GM12873 (cell line): ENCODE measurements around the gene FBXL17.

Experiments used
- TF ChIP-seq, protein P1 (sequence below): IDR thresholded peaks from 2 replicates; pipeline ENCODE4 v1.5.1; 2012; ENCODE audit warnings: low read depth, mild to moderate bottlenecking, moderate library complexity, low read length, control low read depth; ENCODE audit not compliant: insufficient read depth; ENCODE audit errors: missing control alignments

The FBXL17 gene

DNA sequence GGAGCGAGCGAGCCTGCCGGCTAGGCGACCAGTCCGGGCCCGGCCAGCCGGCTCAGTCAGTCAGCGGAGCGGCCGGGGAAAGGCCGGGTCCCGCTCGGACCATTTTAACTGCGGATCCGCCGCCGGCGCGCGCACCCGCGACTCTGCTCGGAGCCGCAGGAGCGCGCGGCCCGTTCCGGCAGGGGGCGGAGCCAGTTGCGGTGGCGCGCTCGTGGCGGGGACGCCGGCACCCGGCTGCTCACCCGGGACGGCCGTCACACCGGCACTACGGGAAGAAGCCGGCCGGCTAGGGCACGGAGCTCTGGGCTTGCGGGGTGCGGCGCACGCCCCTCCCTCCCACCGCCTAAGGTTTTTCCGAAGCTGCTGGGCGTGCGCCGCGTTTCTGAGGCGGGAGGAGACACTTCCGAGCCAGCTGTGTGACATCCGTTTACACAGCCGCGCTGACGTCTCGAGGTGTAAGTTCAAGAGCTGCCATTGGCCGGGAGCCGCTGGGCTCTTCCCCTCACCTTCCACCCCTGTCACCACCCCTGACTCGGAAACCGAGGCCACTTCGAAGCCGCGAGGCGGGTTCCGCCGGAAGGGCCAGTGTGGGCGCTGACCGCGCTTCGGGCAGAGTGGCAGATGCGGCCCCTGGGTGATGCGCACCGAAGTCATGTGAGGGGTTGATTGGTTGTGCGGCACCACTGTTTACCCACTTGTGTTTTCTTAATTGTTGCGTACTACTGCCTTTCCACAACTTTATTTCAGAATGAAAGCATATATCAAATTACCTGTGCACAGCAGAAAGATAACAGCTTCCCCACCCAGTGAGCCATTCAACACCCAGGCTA, at the start of gene FBXL17:
TSS of gene FBXL17 (minus strand) at position 145 of the 830 bp plus-strand sequence.
- TF ChIP-seq, protein P1, sequence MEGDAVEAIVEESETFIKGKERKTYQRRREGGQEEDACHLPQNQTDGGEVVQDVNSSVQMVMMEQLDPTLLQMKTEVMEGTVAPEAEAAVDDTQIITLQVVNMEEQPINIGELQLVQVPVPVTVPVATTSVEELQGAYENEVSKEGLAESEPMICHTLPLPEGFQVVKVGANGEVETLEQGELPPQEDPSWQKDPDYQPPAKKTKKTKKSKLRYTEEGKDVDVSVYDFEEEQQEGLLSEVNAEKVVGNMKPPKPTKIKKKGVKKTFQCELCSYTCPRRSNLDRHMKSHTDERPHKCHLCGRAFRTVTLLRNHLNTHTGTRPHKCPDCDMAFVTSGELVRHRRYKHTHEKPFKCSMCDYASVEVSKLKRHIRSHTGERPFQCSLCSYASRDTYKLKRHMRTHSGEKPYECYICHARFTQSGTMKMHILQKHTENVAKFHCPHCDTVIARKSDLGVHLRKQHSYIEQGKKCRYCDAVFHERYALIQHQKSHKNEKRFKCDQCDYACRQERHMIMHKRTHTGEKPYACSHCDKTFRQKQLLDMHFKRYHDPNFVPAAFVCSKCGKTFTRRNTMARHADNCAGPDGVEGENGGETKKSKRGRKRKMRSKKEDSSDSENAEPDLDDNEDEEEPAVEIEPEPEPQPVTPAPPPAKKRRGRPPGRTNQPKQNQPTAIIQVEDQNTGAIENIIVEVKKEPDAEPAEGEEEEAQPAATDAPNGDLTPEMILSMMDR = no peak

DNA sequence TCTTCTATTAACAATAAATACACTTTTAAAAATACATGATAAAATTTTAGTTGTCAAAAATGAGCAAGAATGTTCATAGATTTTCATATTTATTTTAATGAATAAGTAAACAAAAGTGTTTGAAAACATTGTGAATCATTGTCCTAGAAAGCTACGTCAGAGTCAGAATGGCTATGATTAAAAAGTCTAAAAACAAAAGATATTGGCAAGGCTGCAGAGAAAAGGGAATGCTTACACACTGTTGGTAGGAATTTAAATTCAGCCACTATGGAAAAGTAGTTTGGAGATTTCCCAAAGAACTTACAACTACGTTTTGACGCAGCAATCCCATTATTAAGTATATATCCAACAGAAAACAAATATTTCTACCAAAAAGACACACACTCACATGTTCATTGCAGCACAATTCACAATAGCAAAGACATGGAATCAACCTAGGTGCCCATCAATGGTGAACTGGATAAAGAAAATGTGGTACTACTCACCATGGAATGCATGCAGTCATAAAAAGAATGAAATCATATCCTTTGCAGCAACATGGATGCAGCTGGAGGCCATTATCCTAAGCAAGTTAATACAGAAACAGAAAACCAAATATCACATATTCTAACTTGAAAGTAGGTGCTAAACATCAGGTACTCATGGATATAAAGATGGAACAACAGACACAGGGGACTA, 49.2 kb upstream of the FBXL17 start:
- TF ChIP-seq, protein P1 = no peak

DNA sequence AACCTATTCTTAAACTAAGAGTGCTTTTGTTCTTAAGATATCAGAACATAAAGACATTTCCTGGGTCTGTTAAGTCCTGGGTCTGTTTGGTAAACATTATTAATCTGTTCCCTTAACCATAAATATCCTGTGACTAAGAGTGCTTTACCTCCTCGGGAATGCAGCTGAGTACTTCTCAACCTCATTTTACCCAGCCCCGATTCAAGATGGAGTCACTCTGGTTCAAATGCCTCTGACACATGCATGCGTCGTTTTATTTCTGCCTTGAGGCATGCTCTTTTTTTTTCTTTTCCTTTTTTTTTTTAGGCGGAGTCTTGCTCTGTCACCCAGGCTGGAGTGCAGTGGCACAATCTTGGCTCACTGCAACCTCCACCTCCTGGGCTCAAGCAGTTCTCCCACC, 39.8 kb upstream of the FBXL17 start:
- TF ChIP-seq, protein P1 = no peak

DNA sequence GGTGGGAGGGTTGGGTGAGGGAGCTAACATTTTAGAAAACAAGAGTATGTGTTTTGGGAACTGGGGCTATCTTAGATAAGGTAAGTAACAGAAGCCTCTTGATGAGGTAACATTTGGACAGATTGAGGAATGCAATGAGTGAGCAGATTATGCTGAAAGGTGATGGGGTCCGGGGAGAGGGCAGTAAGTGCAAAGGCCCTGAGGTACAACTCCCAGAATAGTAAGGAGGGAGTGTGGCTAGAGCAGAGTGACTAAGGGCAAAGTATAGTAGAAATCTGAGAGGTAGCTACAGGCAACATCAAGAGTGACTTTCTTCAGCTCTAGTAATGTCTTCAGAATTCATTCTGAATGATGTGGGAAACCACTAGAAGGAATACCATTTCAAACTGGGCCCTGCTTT, 38.9 kb upstream of the FBXL17 start:
- TF ChIP-seq, protein P1 = no peak

DNA sequence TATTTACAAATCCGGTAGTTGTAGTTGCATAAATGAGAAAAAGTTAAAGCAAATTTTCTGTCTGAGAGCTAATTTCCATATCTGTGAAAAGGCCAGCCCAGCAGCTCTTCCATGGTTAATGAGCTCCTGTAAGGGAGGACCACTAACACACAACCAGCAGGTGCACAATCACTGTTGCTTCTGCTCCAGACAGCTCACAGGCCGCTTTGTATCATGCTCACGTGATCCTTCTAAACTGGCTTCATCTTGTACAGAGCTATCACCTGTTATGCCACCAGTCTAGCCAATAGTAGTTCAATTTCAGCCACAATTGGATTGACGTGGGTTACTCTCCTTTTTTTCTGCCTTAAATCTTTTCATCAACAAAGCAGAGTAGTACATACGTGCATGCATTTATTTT, 38.3 kb upstream of the FBXL17 start:
- TF ChIP-seq, protein P1 = no peak

DNA sequence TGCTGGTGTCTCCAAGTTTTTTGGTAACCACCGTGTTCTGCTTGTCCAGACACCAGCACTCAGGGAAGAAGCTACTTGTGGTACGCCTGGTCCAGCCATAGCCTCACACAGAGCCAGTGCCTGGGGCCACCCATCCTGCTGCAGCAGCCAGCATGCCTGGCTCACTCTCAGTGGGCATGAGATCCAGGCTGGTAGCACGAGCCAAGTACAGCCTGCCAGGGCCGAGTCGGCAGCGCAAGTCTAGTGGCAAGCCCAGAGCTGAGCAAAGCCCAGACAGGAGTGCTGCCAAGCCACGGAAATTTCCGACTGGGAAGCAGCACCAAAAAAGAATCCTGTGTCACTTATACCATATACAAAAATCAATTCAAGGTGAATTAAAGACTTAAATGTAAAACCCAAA, 36.3 kb upstream of the FBXL17 start:
- TF ChIP-seq, protein P1 = no peak

DNA sequence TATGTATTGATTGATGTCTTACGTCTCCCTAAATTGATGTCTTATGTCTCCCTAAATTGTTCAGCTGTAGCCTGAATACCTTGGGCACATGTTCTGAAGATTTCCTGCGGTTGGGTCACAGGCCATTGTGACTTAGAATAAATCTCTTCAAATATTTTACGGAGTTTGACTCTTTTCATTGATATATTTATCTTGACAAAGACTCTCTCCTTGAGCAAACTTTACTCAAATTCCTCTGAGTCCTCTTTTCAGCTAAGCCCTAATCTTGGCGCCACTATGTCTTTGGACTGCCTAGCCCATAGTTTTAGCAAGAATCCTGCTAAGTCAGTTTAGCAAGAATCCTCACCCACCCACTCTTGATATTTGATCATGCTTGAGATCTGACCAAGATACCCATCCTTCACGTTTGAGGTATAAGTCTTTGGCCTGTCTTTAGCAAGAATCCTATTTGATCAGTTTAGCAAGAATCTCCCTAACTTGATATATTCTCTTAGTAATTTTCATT, 35.3 kb upstream of the FBXL17 start:
- TF ChIP-seq, protein P1 = no peak
